ENCODE results near the gene TMUB1.

TMUB1 gene

GRCh38 chr7:151113344-151114150, 30.3 kb upstream of the TMUB1 start:
- in situ Hi-C loops (cut with HindIII; ENCODE audit: low sequenced_read_pairs): no loop called here

GRCh38 chr7:151110941-151111645, 27.8 kb upstream of the TMUB1 start:
- H3K4me3 ChIP-seq (ENCODE audit: low read depth, low read length): no peak overlapping the region
- TF ChIP-seq CTCF (IDR thresholded peaks at IDR 0.05; ENCODE audit: low read depth, low read length, missing control alignments): peak; percentile 83
- in situ Hi-C loops (cut with HindIII; ENCODE audit: low sequenced_read_pairs): no loop called here
- DNase-seq (ENCODE audit: low read depth): no peak

More at GRCh38 chr7:151113344-151114150, 30.3 kb upstream of the TMUB1 start:
- H3K4me3 ChIP-seq (ENCODE audit: low read depth, low read length): peak overlapping the region; percentile 23
- DNase-seq (ENCODE audit: low read depth): peak; percentile 73
- TF ChIP-seq CTCF (IDR thresholded peaks at IDR 0.05; ENCODE audit: low read depth, low read length, missing control alignments): peak; percentile 11

GRCh38 chr7:151110236-151110940, 27.1 kb upstream of the TMUB1 start:
- in situ Hi-C loops (cut with HindIII; ENCODE audit: low sequenced_read_pairs): no loop called here
- DNase-seq (ENCODE audit: low read depth): no peak
- no peak overlapping the region for H3K4me3 ChIP-seq (ENCODE audit: low read depth, low read length)
- TF ChIP-seq CTCF (IDR thresholded peaks at IDR 0.05; ENCODE audit: low read depth, low read length, missing control alignments): no peak

GRCh38 chr7:151109094-151110048, 26.1 kb upstream of the TMUB1 start:
- no peak for DNase-seq (ENCODE audit: low read depth)
- in situ Hi-C loops (cut with HindIII; ENCODE audit: low sequenced_read_pairs): no loop called here
- H3K4me3 ChIP-seq (ENCODE audit: low read depth, low read length): no peak overlapping the region
- TF ChIP-seq CTCF (IDR thresholded peaks at IDR 0.05; ENCODE audit: low read depth, low read length, missing control alignments): no peak

GRCh38 chr7:151107882-151108281, 24.6 kb upstream of the TMUB1 start:
- DNase-seq (ENCODE audit: low read depth): no peak
- in situ Hi-C loops (cut with HindIII; ENCODE audit: low sequenced_read_pairs): no loop called here
- TF ChIP-seq CTCF (IDR thresholded peaks at IDR 0.05; ENCODE audit: low read depth, low read length, missing control alignments): no peak
- H3K4me3 ChIP-seq (ENCODE audit: low read depth, low read length): no peak overlapping the region

Measured in astrocyte of the cerebellum (primary cell).